HL-60 (cell line): ENCODE data around the gene DNMT3A.

Experiments
- POLR2AphosphoS5 ChIP-seq: IDR thresholded peaks from 2 replicates; pipeline ENCODE4 v1.6.1; 2012; ENCODE audit warnings: low read depth
- SPI1 ChIP-seq: IDR thresholded peaks from 2 replicates; pipeline ENCODE4 v1.6.1; 2012; ENCODE audit warnings: low read depth, mild to moderate bottlenecking, borderline replicate concordance
- TF ChIP-seq, protein P1 (sequence below): IDR thresholded peaks from one replicate; pipeline ENCODE4 v1.5.1; 2011; ENCODE audit warnings: low read length, control low read depth, inconsistent platforms; ENCODE audit not compliant: insufficient read depth

DNA sequence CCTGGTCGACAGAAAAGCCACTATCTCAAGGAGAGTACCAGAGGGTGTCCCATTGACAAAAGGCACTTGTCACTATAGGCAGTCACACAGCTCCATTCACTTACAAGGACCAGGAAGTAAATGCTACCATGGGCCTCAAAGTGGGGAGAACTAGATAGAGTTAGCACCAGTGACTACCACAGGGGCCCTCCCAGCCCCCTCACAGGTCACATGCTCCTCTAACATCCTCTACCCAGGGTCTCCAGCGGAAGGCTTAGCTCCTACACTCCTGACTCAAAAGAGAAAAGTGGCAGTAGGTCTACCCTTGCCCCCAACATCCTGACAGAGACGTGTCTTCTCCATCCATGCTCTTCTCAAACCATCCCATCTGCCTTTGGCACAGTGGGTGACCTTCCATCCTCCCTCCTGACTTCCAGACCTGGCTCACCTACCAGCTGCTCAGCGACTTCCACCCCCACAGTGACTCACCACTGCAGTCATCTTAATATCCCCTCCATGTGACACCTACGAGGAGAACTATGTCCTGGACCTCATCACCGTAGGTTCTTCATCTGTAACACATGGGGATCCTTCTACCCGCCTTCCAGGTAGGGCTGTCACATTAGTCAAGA is 5.6 kb upstream of the DNMT3A start:
- TF ChIP-seq, protein P1, sequence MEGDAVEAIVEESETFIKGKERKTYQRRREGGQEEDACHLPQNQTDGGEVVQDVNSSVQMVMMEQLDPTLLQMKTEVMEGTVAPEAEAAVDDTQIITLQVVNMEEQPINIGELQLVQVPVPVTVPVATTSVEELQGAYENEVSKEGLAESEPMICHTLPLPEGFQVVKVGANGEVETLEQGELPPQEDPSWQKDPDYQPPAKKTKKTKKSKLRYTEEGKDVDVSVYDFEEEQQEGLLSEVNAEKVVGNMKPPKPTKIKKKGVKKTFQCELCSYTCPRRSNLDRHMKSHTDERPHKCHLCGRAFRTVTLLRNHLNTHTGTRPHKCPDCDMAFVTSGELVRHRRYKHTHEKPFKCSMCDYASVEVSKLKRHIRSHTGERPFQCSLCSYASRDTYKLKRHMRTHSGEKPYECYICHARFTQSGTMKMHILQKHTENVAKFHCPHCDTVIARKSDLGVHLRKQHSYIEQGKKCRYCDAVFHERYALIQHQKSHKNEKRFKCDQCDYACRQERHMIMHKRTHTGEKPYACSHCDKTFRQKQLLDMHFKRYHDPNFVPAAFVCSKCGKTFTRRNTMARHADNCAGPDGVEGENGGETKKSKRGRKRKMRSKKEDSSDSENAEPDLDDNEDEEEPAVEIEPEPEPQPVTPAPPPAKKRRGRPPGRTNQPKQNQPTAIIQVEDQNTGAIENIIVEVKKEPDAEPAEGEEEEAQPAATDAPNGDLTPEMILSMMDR, result no peak
- no peak for TF ChIP-seq POLR2AphosphoS5
- TF ChIP-seq SPI1, result no peak
